CD4-positive, alpha-beta T cell treated with Interleukin-2 at 100 ng/mL for 4 hours (primary cell): Measurements from ENCODE around the gene WWOX.

ENCODE experiments used
- DNase-seq: peaks from one replicate; pipeline ENCODE4 v3.0.0-alpha.2; 2020; ENCODE audit warnings: low spot score

Gene WWOX

GRCh38 chr16:78362524-78363135 lies 263.2 kb downstream of the WWOX start:
- DNase-seq = no peak

- no peak for DNase-seq
These were observed 264.5 kb downstream of the WWOX start for GRCh38 chr16:78363843-78364555.

GRCh38 chr16:78364556-78364880 lies 265.1 kb downstream of the WWOX start:
- no peak for DNase-seq

- no peak for DNase-seq
These were observed 265.9 kb downstream of the WWOX start for GRCh38 chr16:78365366-78365765.

- DNase-seq = no peak
These were observed 269.0 kb downstream of the WWOX start for GRCh38 chr16:78368121-78369102.

DNA sequence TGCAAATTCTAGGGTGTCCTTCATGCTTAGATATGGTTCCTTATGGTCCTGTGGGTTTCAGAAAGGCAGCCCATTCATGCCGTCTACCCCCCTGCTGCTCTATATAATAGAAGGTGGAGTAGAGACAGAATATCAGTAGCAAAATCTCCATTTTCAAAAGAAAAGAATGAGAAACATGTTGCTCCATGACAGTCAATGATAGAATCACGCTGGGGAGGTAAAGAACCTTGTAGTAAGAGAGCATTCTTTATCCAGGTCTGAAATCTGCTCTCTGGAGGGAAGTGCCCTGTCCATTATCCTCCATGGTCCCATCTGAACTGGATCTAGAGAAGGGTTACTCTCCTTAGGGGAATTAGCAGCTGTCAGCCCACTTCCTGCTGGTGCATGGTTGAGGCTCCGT lies 272.8 kb downstream of the WWOX start:
- DNase-seq = no peak

GRCh38 chr16:78375055-78375679 lies 275.7 kb downstream of the WWOX start:
- no peak for DNase-seq

GRCh38 chr16:78376452-78376851 lies 277.0 kb downstream of the WWOX start:
- DNase-seq = no peak

- DNase-seq = no peak
These were observed 277.9 kb downstream of the WWOX start for GRCh38 chr16:78377312-78377711.

DNA sequence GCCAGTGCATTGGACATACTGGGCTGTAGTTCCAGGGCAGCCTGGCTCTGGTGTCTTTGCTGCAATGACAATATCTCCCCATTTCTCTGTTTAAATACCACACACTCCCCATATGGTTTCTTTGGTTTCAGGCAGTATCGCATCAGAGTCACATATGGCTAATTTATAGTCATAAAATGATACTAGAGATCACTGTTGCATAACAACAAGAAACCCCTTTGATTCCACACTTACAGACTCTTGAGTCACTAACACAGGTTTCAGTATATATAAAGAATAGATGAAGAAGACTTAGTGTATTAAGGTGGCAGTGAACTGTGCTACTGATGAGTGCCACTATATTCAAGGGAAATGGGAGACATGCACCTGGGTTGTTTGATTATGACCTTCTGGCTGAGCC lies 281.6 kb downstream of the WWOX start:
- DNase-seq = no peak

DNA sequence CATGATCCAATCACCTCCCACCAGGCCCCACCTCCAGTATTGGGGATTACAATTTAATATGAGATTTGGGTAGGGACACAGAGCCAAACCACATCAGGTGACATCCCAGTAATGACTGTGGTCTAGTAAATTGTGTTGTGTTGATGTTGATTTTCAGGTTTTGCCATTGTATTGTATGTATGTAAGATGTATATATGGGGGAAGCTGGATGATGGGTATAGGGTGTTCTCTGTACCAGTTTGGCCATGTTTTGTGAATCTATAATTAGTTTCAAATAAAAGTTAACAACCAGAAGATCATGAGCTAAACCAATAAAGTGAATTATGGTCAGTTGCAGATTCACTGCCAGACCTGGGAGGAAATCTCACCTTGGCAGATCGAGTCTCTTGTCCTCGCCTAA lies 283.7 kb downstream of the WWOX start:
- no peak for DNase-seq

DNA sequence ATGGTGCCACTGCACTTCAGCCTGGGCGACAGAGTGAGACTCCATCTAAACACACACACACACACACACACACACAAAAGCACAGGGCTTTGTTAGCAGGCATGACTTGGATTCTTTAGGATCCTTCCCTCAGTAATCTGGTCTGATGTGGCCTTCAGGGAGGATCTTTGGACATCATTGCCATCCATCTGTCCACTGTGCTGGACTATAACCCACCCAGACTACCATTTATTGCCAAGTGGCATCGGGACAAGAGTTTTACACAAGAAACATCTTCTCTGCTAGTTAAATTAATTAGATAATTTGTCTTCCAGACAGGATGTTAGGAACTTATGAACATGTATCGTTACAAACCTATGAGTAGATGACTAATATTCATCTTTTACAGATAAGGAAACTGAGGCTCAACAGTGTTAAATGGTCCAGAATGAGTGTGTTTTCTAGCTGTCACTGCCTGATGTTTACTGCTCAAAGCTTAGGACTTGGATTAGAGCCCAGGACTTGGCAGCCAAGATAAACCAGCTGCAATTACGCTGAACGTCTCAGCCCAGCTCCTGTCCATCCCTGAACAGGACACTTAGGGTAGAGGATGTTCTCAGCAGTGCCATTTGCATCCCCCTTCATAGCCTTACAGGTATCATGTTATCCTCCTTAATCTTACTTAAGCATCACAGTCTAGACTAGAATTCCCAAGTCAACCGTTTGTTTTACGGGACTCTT lies 285.8 kb downstream of the WWOX start:
- no peak for DNase-seq

DNA sequence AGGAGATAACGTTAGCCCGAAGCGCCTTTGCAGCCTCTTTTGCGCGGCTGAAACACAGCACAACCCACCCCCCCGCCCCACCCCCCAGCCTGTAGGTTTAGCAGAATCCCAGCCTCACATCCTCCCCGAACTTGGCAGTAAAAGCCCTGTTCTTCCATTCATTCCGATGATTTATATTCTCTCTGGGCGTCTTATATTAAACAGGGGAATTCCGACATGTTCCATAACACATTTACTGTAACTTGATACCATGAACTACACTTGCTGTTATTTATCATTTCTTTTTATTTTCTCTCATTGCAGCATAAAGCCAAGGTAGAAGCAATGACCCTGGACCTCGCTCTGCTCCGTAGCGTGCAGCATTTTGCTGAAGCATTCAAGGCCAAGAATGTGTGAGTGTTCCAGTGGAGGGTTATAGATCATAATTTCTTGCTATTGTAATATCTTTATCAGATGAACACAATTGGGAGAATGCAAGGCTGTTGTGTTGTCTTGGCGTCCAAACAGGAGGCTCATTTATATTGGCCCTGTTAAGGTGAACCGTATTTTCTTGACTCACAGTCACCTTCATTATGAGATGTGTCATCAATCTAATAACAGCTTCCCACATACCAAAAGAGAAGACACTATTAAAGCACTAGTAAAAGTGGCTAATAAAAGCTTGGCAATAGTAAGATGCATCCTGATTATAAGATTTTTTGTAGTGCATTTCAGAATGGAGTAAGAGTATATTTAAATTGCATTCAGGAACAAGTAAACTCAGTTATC lies 287.3 kb downstream of the WWOX start:
- DNase-seq = no peak

DNA sequence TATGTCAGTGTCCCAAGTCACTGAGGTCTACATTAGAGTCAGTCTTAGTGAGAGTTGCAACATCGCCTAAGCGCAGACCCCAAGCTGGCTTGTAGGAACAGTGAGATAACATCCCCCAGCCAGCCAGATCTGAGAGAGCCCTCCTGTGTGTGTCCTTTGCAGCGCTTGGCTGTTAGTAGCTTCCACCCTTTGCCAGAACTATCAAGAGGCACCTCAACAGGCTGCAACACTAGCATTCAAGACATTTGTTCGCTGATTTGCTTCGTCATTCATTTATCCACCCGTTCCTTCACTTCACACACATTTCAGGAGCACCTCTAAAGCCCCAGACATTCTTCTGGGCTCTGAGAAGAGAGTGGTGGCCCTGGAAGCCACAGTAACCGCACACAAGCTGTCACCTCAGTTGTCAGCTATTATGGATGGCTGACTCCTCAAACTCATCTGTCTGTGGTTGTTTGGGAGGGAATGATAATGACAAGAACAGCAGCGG lies 289.6 kb downstream of the WWOX start:
- no peak for DNase-seq

DNA sequence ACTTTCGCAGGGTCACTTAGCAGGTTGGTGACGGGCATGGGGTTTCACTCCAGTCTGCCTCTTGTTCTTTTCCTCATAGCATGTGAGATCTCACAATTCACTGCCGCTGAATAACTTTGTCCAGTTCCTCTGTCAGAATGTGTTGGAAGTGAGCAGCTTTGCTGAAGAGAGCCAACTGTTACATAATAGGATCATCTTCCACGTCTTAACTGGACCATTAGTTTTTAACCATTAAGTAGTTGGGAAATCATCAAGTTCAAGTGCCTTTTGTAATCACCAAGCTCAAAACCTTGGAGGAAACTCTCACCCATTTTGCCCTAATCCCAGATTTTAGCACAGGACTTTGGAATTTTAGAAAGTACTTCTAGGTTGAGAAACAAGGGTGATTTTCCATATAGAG lies 290.6 kb downstream of the WWOX start:
- no peak for DNase-seq

DNA sequence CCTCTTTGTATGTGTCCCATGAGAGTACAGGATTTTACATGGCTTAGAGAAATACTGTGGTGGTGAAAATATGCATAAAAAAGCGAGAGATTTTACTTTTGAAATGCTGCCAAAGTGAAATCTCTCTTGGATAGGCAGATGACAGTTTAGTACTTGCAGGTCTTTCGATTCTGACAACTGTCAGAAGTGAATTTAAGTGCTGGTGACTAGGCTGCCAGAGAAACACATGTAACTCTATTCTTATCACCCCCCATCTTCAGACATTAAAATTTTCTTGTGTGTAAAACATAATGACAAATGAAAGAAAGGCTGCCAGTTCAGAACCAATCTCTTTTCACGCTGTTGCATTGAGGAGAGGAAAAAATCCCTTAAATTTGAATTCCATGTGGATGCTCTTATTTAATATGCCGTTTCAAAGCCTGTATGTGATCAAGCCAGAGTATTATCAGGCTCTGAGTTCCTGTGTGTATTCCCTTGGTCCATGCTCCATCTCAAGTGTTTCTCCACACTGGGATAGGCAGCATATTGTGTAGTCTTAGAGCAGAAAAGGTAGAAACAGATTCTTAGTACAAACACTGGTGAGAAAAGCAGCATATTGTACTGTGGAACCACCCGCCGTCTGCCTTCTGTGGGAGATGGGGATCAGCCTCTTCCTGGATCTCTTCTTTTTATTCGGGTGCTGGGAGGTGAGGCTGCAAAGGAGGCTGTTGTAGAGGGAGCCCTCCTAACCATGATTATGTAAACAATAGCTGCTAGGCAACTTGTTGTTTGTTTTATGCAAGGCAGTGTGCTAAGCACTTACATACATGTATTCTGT lies 291.3 kb downstream of the WWOX start:
- DNase-seq = no peak

DNA sequence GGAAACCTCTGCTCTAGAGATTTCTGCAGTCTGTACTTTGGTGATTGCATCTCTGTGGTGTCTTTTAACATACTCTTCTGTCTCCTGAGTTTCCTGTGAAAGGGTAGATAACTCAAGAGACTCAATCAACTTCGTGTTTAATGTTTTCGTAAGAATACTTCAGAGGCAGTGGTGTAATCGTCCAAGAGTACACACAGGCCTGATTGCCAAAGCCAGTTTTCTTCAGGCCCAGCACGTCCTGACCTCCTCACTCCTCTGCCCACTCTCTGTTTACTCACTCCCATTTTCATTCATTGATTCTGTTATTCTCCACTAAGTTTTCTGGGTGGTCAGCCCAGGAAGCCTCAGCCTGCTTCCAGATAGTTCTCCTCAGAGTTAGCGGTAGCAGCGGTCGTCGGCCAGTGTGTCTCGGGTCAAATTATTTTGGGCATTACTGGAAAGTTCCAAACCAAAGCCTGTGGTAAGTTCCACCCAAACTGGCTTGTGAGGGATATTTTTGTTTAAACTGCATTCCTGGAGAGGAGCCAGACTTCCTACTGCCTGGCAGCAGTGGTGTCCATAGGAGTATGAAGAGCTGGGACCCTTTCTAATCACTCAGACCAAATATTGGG lies 293.2 kb downstream of the WWOX start:
- DNase-seq = no peak

DNA sequence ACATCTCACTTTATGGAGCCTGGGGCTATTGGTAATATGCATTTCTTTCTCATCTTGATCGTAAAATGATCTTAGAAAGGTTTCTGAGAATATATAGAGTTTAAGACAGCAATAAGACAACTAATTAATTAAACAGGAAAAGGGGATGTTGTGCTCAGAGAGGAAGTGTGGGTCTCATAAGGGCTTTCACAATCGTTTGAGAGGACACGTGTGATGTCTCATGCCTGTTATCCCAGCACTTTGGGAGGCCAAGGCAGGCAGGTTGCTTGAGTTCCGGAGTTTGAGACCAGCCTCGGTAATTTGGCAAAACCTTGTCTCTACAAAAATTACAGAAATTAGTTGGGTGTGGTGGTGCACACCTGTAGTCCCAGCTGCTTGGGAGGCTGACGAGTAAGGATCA lies 295.6 kb downstream of the WWOX start:
- no peak for DNase-seq

DNA sequence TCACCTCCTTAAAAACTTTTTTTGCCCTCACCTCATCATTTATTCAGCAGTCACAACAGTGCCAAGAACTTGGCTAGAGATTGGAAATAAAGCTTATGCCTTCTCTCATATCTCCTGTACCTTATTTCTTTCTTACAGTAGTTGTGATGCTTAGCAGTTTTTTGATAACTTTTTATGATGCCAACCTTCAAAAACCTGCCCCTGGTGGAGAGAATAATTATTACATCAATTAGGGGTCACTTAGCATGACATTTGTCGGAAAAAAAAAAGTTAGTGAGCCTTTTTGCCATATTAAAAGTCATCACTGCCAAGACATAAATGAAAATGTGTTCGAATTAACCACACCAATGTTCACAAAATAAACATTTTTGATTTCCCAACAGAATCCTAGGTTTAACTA lies 296.6 kb downstream of the WWOX start:
- no peak for DNase-seq

DNA sequence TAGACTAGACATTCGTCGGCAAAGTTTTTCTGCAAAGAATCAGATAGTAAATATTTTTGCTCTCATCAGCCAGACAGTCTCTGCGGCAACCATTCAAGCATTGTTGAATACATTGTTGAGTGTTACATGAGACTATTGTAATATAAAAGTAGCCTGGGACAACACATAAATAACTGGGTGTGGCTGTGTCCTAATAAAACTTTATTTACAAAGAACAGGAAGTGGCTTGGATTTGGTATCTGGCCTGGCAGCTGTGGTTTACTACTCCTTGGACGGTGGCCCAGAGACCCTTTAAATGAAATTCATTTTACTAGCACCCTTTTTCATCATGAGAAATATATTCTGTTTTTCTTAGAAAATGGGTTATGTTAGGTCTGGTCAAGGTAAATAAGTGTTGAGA lies 297.2 kb downstream of the WWOX start:
- DNase-seq = no peak
